ENCODE data around the gene BMF. TPM values are rescaled to one million over a fixed set of nuclear protein-coding genes. Genes with fewer than 3 reads are reported as not detected.
A peak's percentile ranks its signal among the peaks of the same experiment; 100 is the strongest.

Gene BMF
- total RNA-seq, 1 experiment from 2014 or later = 13.2 TPM

DNA sequence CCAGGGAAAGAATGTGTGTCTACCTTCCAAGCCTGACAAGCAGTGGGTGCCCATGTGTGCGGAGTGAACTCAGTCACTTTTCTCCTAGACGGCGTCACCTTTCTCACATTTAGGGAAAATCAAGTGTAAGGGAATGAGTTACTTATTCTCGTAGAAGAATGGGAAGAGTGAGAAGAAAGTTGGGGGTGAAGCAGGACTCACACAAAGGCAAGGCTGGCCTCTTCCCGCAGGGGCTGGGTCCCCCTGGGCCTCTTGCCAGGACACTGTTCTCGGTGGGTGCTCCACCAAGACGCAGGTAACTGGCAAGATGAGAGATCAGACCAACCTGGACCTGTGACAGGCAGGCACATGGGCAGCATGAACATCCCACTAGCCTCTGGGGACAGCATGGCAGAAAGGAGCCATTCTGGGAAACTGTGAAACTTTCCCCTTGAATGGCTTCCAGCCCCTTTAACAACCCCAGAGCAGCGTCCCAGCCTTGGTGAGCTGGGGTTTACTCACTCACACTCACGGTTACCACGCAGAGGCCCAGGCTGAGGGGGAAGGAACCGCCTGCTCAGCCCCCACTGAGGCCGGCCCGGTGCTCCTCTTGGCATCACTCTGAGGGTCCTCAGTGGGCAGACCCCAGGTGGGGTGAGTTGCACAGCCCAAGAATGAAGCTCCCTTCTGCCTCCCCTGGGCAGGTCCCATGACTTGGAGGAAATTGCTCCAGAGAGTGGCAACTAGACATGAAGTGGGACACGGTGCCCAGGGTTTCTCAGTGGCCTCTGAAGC, 54.7 kb downstream of the BMF start:
- H2BK20ac ChIP-seq (ENCODE audit: low read depth, low read length, poor library complexity, severe bottlenecking) = no peak overlapping the region
- H3K4me1 ChIP-seq (ENCODE audit: insufficient read depth, low read length) = peaks cover 2% of the 10 kb centered on the region; the same call in 1 of the 2 replicates
- no peak overlapping the region for H2BK5ac ChIP-seq (ENCODE audit: insufficient read length, low read length)
- H3K14ac ChIP-seq (ENCODE audit: insufficient read depth, low read length) = no peak overlapping the region; the same call in 1 of the 2 replicates
- no peaks in the 10 kb centered on the region for H4K20me1 ChIP-seq (ENCODE audit: control insufficient read depth, insufficient read depth, insufficient read length)
- Mint-ChIP-seq H3K36me3 (ENCODE audit: insufficient read depth in 1 of 3, low read depth in 3 of 3) (no peaks in the 10 kb centered on the region; a peak in 2 of 7 replicates), H3K4me1 (peaks cover 38 to 49% of the 10 kb centered on the region in 2 experiments), H3K4me3 (no peak overlapping the region), H3K9me3 (no peaks in the 10 kb centered on the region; a peak in 1 of 5 replicates), H3K27me3 (ENCODE audit: low read depth) (peaks cover 3% of the 10 kb centered on the region; the same call in 1 of the 2 replicates), H3K27ac (peak overlapping the region in 1 of 3 experiments; percentile 47; a peak in 1 of 7 replicates)
- no peak overlapping the region for H2BK120ac ChIP-seq (ENCODE audit: low read depth, low read length, poor library complexity, severe bottlenecking)
- H2BK15ac ChIP-seq (ENCODE audit: low read depth, low read length) = no peak overlapping the region
- no peak overlapping the region for H3K56ac ChIP-seq (ENCODE audit: insufficient read length, low read depth, low read length)
- no peak overlapping the region for H3K23ac ChIP-seq (ENCODE audit: insufficient read length, low read depth, low read length)
- peak; percentile 23 for DNase-seq
- no peak overlapping the region for H2AFZ ChIP-seq (ENCODE audit: low read length)
- no peak overlapping the region for H3K9ac ChIP-seq (ENCODE audit: extremely low read depth, insufficient read length, low read length)
- no CpG with 5 or more reads among the region's 14 CpGs for WGBS (ENCODE audit: extremely low coverage, insufficient read length, low lambda C conversion rate)
- no peak overlapping the region for H3K27ac ChIP-seq (ENCODE audit: insufficient read length, low read depth, low read length)
- H2BK12ac ChIP-seq (ENCODE audit: insufficient read length, low read depth, low read length) = no peak overlapping the region
- TF ChIP-seq, protein P1, sequence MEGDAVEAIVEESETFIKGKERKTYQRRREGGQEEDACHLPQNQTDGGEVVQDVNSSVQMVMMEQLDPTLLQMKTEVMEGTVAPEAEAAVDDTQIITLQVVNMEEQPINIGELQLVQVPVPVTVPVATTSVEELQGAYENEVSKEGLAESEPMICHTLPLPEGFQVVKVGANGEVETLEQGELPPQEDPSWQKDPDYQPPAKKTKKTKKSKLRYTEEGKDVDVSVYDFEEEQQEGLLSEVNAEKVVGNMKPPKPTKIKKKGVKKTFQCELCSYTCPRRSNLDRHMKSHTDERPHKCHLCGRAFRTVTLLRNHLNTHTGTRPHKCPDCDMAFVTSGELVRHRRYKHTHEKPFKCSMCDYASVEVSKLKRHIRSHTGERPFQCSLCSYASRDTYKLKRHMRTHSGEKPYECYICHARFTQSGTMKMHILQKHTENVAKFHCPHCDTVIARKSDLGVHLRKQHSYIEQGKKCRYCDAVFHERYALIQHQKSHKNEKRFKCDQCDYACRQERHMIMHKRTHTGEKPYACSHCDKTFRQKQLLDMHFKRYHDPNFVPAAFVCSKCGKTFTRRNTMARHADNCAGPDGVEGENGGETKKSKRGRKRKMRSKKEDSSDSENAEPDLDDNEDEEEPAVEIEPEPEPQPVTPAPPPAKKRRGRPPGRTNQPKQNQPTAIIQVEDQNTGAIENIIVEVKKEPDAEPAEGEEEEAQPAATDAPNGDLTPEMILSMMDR (conservative IDR thresholded peaks at IDR 0.05) = no peak
- peaks cover 3% of the 10 kb centered on the region for H3K23me2 ChIP-seq (ENCODE audit: insufficient read length, low read depth, low read length, poor library complexity, severe bottlenecking)
- no peak overlapping the region for H4K5ac ChIP-seq (ENCODE audit: insufficient read length, low read depth, low read length)
- no peaks in the 10 kb centered on the region for H3K79me2 ChIP-seq (ENCODE audit: insufficient read depth, low read length)
- H3K79me1 ChIP-seq (ENCODE audit: insufficient read depth, low read depth, low read length, poor library complexity, severe bottlenecking) = no peaks in the 10 kb centered on the region
- no peak overlapping the region for H4K91ac ChIP-seq (ENCODE audit: insufficient read length, low read depth, low read length)
- no peak overlapping the region for H4K8ac ChIP-seq (replicated peaks; ENCODE audit: insufficient read length, low read depth, low read length)
- H3K9me3 ChIP-seq (ENCODE audit: control insufficient read depth, low read depth, low read length) = no peaks in the 10 kb centered on the region
- H2AK5ac ChIP-seq (ENCODE audit: insufficient read length, low read length) = no peak overlapping the region
- H3K4me2 ChIP-seq (ENCODE audit: insufficient read depth, insufficient read length, low read length) = no peak overlapping the region
- H3K18ac ChIP-seq (ENCODE audit: insufficient read length, low read depth, low read length) = no peak overlapping the region
- H3K27me3 ChIP-seq (ENCODE audit: insufficient read depth, low read length) = no peaks in the 10 kb centered on the region
- H3K4ac ChIP-seq (ENCODE audit: low read depth, low read length) = no peak overlapping the region
- no peak overlapping the region for H3T11ph ChIP-seq (ENCODE audit: low read length)

All from H9 (cell line).